ES-I3 (cell line): Measurements from ENCODE around the gene EFEMP2.

Experiments
- H3K36me3 ChIP-seq: 2 replicates; pipeline ENCODE4 v1.6.1; 2013; ENCODE audit warnings: mild to moderate bottlenecking, low read length, control low read depth, moderate library complexity; ENCODE audit not compliant: insufficient read depth
- H3K4me1 ChIP-seq: 2 replicates; pipeline ENCODE4 v1.6.1; 2013; ENCODE audit warnings: mild to moderate bottlenecking, control low read depth, low read length; ENCODE audit not compliant: insufficient read depth
- H3K9ac ChIP-seq: 2 replicates; pipeline ENCODE4 v1.6.1; 2013; ENCODE audit warnings: low read depth, mild to moderate bottlenecking, low read length, moderate library complexity
- H3K9me3 ChIP-seq: 2 replicates; pipeline ENCODE4 v1.6.1; 2013; ENCODE audit warnings: mild to moderate bottlenecking, low read length, moderate library complexity; ENCODE audit not compliant: control insufficient read depth, insufficient read depth

The EFEMP2 gene

DNA sequence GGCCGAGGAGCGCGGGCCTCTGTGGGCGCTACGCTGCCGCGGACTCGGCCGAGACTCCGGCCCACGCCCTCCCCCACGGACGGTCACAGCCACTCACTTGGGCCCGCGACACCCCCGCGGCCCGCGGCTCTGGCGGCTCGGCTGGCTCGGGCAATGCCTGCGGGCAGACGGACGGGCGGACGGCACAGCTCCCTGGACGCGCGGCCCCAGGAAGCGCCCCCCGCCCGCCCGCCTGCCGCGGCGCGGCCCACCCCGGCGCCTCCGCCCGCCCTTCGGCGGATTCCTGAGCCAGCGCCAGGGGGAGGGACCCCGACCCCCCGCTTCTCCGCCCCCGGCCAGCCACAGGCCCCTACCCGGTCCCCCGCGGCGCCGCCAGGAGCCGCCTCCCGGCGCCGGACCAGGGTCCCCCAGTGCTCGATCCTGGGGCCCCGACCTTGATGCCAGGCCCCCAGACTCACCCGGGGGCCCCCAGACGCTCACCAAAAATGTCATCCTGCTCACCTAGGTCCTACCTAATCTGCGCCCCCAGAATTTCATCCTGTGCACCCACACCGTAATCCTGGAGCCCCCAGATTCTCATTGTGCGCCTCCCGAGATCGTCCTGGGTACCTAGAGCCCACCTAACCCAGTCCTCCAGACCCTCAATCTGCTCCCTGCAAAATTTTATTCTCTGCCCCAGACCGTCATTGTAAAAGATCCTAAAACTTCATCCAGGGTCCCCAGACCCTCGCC lies at the start of gene EFEMP2:
Gene EFEMP2 (minus strand): TSS at position 215 of the 732 bp plus-strand sequence. CDS start 446 bp downstream, outside the sequence.
- H3K4me1 ChIP-seq = no peaks in the 10 kb centered on the region
- H3K9ac ChIP-seq = peak within 1 kb of the TSS; percentile 69
- no peaks in the 10 kb centered on the region for H3K9me3 ChIP-seq
- H3K36me3 ChIP-seq = peaks cover 6% of the 10 kb centered on the region; the same call in 1 of the 2 replicates

DNA sequence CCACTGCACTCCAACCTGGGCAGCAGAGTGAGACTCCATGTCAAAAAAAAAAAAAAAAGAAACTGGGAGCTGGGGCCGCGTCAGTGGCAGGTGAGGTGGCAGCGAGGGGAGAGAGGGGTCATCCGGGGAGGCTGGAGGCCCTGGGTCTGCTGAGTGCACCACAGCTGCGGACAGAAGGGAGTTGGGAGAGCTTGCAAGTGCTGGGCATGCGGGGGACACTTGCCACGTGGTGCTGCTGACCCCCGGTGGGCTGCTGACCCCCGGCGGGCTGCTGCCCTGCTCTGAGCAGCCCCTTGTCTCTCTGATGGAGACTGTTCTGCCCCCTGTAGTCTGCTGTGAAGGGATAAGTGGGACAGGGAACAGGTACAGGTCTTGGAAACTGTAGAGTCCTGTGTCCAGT lies 49.3 kb upstream of the EFEMP2 start:
- Histone ChIP-seq H3K36me3 (no peaks in the 10 kb centered on the region; the same call in 1 of the 2 replicates), H3K4me1 (peaks cover under 1% of the 10 kb centered on the region; the same call in 1 of the 2 replicates), H3K9ac (no peak overlapping the region), H3K9me3 (no peaks in the 10 kb centered on the region)

DNA sequence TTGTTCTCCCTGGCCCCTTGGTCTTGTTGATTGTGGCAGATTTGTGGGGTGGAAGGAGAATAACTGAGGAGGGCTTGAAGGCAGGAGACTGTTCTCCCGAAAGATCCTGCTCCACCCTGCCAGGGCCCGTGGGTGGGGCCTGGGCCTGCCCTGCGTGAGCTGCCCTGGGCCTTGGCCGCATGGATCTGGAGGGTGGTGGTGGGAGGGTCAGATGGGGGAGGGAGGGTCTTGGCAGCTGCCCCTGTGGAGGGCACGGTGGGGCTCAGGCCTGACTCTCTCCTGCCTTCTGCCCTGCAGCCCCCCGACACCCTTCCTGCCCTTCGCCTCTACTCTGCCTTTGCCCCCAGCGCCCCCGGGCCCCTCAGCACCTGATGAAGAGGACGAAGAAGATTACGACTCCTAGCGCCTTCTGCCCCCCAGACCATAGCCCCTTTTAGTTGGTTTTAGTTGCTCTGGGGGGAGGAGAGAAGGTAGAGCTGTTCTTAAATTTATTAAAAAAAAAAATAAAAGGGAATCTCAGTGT lies 48.5 kb upstream of the EFEMP2 start:
- no peaks in the 10 kb centered on the region for H3K9me3 ChIP-seq
- H3K36me3 ChIP-seq = no peaks in the 10 kb centered on the region; the same call in 1 of the 2 replicates
- H3K9ac ChIP-seq = no peak overlapping the region
- peaks cover 8% of the 10 kb centered on the region; the same call in 1 of the 2 replicates for H3K4me1 ChIP-seq

DNA sequence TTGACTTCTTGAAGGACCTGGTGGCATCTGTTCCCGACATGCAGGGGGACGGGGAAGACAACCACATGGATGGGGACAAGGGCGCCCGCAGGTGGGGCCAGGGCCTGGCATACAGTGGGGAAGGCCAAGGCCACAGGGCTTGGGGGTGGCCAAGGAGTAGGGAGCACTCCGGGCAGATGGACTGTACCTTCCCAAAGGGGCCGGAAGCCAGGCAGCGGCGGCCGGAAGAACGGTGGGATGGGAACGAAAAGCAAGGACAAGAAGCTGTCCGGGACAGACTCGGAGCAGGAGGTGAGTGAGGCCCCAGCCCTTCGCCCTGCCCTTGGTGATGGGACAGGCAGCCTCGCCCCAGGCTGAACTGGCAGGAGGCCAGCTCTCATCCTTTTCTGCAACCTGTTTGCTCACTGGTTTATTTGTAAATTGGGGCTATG lies 47.8 kb upstream of the EFEMP2 start:
- H3K9me3 ChIP-seq = no peaks in the 10 kb centered on the region
- H3K36me3 ChIP-seq = no peaks in the 10 kb centered on the region; the same call in 1 of the 2 replicates
- H3K4me1 ChIP-seq = peaks cover 11% of the 10 kb centered on the region; the same call in 1 of the 2 replicates
- H3K9ac ChIP-seq = peak overlapping the region; percentile 68; the same call in 1 of the 2 replicates

DNA sequence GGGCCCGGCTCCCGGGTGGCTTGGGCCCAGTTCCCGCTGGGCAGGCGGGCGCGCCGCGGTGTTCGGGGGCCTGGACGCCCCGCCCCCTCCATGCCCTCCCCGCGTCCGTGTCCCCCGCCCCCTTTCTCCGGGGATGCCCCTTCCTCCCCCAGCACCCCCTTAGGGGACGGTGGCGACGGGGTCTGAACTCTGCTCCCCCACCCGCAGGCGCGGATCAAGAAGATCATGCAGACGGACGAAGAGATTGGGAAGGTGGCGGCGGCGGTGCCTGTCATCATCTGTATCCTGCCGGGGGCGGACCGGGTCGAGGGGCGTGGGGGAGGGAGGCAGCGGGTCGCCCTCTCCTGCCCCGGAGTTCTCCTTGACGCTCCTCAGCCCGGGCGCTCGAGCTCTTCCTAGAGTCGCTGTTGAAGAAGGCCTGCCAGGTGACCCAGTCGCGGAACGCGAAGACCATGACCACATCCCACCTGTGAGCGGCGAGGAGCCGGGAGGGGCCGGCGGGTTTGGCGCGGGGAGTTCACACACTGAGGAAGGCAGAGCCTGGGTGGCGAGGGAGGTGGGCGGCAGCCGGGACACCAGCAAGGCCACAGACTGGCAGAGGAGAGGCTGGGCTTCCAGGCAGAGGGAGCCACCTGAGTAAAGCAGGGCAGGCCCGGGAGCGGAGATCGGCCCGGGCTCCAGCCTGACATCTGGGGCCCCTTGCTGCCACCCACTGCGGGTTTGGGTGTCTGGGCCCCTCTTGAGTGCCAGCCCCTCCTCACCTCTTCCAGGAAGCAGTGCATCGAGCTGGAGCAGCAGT lies 47.2 kb upstream of the EFEMP2 start:
- H3K36me3 ChIP-seq = no peaks in the 10 kb centered on the region; the same call in 1 of the 2 replicates
- peak overlapping the region; percentile 68 for H3K9ac ChIP-seq

DNA sequence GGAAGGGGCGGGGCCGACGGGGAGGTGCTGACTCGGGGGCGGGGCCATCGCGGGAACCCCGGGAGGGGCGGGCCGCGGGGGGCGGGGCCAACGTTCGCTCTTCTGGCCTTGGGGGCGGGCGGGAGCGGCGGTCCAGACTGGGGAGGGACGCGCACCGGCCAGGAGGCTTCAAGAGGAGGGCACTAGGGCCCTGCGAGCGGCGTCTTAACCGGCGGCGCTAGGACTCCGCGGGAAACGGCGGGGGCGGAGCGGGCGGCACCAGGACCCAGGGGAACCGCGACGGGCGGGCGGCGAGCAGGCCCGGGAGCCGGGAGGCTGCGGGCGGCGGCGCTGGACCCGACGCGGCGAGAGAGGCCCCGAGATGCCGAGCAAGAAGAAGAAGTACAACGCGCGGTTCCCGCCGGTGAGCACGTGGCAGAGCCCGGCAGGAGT lies 46.6 kb upstream of the EFEMP2 start, which contains the start of gene DRAP1:
Gene DRAP1 (plus strand): TSS at position 286 of the 432 bp plus-strand sequence. CDS start 76 bp downstream, at position 362.
- Histone ChIP-seq H3K9me3 (no peaks in the 10 kb centered on the region), H3K36me3 (no peaks in the 10 kb centered on the region; the same call in 1 of the 2 replicates), H3K4me1 (peaks cover 11% of the 10 kb centered on the region; the same call in 1 of the 2 replicates), H3K9ac (peak within 1 kb of the TSS; percentile 95)

More for the DNA sequence above, 47.2 kb upstream of the EFEMP2 start:
- Histone ChIP-seq H3K9me3 (no peaks in the 10 kb centered on the region), H3K4me1 (peaks cover 11% of the 10 kb centered on the region; the same call in 1 of the 2 replicates)

DNA sequence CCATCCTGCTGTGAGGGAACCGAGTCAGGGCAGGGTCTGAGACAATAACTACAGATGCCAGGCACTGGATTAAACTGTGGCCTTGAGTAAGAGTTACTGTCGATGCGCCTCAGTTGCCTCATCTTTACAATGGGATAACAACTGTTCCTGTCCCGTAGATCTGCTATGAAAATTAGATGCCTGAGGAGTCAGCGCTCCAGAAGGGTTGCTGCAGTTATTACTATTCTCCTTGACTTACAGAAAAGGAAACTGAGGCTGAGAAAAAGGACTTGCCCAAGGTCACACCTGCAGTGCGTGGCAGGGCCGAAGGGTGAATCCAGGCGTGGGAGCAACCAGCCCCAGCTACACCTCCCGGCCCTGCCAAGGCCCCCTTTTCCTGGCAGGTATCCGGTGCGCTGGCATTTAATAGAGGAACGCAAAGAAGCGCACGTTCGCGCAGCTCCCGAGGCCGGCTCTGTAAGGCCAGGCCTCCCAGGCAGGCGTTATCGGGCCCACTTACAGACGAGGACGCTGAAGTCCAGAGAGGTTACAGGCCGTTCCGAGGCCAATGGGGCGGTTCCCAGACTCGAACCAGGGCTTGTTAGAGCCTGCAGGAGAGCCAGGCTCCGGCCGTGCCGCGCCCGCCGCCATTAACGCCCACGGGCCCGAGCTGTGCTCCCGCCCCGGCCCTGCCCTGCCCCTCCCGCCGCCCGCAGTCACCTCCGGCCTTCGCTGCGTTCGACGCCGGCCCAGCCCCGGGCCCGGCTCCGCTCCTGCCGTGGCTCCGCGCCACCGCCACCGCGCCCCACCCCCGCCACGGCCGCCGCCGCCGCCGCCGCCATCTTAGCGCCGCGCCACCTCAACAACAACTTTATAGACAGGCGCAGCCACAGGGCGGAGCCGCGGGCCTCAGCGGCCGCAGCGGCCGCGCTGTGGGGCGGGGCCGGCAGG lies 45.9 kb upstream of the EFEMP2 start, which contains the start of gene C11orf68:
Gene C11orf68 (minus strand): TSS at position 852 of the 930 bp plus-strand sequence. CDS start 31 bp downstream, at position 821.
- no peaks in the 10 kb centered on the region for H3K9me3 ChIP-seq
- peak within 1 kb of the TSS; percentile 95 for H3K9ac ChIP-seq
- H3K4me1 ChIP-seq = peaks cover 11% of the 10 kb centered on the region; the same call in 1 of the 2 replicates
- no peaks in the 10 kb centered on the region; the same call in 1 of the 2 replicates for H3K36me3 ChIP-seq

DNA sequence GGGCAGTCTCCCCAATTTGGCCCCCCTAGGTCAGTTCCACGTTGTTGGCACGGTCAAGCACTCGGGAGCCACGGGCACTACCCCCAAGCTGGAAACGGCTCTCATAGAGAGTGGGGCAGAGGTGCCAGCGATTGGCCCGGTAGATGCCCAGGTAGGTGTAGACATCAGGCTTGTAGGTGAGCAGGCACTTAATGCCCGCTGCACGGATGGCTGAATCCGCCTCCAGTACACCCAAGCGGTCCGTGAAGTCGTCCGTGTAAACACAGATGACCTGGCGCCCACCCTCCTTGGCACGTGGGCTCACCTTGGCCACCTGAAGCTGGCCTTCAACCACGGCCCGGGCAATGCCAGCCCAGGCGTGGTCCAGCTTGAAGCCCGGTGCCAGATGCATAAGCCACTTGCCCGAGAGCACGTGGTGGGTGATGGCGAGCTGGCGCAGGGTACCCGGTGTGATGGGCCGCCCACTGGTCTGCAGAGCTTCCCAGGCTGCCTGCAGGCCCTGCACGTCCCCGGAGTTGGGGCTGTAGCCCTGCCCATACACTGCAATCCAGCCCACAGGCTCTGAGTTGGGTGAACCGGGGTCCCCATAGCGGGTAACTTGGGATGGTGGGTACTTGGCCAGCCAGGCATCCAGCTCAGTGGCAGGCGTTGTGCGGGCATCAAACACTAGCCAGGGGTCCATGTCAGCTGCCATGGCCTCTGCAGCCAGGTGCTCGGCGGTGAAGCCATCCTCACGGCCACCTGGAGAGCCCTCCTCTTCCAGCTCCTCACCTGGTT lies 45.0 kb upstream of the EFEMP2 start:
- Histone ChIP-seq H3K9ac (peak overlapping the region; percentile 95; the same call in 1 of the 2 replicates), H3K9me3 (no peaks in the 10 kb centered on the region), H3K36me3 (no peaks in the 10 kb centered on the region; the same call in 1 of the 2 replicates), H3K4me1 (peaks cover 19% of the 10 kb centered on the region; the same call in 1 of the 2 replicates)

DNA sequence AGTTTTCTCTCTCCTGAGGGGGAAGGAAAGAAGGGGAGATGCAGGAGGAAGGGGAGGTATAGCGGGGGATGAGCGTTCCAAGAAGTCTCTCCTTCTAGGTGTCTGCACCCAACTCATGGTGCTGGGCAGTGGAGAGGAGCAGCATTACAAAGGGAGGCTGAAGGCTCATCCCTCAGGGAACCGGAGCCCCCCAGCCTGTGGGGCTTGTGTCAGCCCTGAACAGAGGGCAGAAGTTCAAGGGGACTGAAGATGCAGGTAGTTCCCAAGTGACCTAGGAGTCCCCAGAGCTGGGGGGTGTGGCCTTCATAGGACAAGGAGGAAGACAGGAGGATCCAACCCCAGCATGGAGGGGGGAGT lies 44.5 kb upstream of the EFEMP2 start:
- Histone ChIP-seq H3K9ac (no peak overlapping the region), H3K4me1 (peaks cover 23% of the 10 kb centered on the region; the same call in 1 of the 2 replicates), H3K36me3 (no peaks in the 10 kb centered on the region; the same call in 1 of the 2 replicates), H3K9me3 (no peaks in the 10 kb centered on the region)

DNA sequence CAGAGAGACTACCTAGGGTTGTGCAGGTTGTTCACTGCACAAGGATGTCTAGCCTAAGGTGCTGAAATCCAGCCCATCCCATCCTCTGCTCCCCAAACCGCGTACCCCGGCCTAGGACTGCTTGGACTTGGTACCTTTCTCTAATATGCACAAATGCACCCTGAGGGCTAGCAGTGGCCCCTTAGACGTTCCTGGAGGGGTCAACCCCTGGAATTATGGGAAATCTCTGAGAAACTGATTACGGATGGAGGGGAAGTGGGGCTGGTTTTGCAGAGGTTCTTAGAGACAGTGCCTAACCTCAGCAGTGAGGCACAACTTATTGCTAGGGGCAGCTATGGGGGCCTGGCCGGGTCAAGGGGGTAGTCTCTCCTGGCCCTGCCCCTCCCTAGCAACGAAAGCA lies 43.8 kb upstream of the EFEMP2 start:
- peak overlapping the region; percentile 40 for H3K9ac ChIP-seq
- H3K4me1 ChIP-seq = peaks cover 27% of the 10 kb centered on the region; the same call in 1 of the 2 replicates
- H3K36me3 ChIP-seq = no peaks in the 10 kb centered on the region
- no peaks in the 10 kb centered on the region for H3K9me3 ChIP-seq

DNA sequence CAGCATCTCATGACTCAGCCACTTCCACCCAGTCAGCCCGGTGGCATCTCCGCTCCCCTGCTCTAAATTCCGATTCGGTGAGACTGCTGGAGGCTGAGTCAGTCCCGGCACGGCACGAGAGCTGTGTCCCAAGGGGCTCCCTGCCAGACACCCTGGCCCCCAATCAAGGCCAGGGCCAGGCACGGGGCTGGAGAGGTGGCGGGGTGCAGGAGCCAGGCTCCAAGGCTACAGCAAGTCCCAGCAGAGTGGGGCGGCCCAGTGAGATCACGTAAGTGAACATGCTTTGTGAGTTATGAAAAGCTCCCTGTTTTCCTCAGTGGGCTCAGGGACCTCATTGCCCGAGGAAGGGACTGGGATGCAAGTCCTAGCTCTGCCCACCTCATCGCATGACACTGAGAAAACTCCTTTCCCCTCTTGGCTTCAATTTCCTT lies 43.2 kb upstream of the EFEMP2 start:
- H3K9ac ChIP-seq = peak overlapping the region; percentile 40
- H3K9me3 ChIP-seq = no peaks in the 10 kb centered on the region
- no peaks in the 10 kb centered on the region for H3K36me3 ChIP-seq
- H3K4me1 ChIP-seq = peaks cover 27% of the 10 kb centered on the region; the same call in 1 of the 2 replicates

DNA sequence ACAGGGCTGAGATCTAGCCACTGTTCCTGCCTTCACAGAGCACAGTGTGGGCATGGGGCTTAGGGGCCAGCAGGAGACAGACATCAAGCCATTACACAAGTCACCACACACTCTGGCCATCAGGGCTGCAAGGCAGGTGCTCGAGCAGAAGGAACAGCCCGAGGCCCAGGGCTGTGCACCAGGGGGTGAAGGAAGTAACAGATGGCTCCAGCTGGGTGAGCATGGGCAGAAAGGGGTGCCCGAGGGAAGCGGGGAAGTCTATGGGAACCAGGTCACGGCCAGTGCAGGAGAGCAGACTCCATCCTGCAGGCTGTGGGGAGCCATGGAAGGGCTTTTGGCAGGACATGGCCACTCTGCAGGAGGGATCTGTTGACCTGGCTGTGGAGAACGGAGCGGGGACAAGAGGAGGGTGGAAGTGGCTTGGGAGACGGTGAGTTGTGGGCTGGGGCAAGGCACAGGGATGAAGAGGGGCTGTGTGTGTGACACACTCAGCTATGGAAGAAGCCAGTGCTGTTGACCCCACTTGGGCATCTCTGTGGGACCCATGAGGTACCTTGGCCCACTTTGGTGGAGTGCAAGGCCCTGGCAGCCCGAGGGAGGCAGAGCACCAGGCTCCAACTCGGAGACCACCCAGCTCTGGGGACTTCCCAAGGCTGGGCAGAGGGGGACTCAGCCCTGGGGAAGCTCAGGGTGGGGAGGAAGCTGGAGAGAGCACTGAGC lies 42.7 kb upstream of the EFEMP2 start:
- H3K36me3 ChIP-seq = no peaks in the 10 kb centered on the region
- peaks cover 27% of the 10 kb centered on the region; the same call in 1 of the 2 replicates for H3K4me1 ChIP-seq
- peak overlapping the region; percentile 28; the same call in 1 of the 2 replicates for H3K9ac ChIP-seq
- no peaks in the 10 kb centered on the region for H3K9me3 ChIP-seq
